SK-N-SH (cell line): ENCODE results near the gene ZNF17. TPM values are rescaled to one million over a fixed set of nuclear protein-coding genes. Genes with fewer than 3 reads are reported as not detected.

ENCODE experiments used
- CTCF ChIA-PET: fragments of 300-600, 350-600 bp; formaldehyde crosslinking; extraction: SDS; loops from one replicate; lab custom pipeline; 2021; lab: Yijun Ruan, JAX
- POLR2A ChIA-PET: fragments of 350-600 bp; sonication (Branson Sonifier 250); formaldehyde crosslinking; extraction: SDS; loops from one replicate; lab custom pipeline; 2020; ENCODE audit warnings: antibody characterized with exemption, inconsistent platforms; lab: Yijun Ruan, JAX
- DNase-seq: peaks from one replicate; pipeline ENCODE4 v3.0.0; 2012
- H2AFZ ChIP-seq: fragments of 200-600 bp; sonication (generic); 2 replicates; pipeline ENCODE4 v1.8.1; 2016; ENCODE audit warnings: antibody characterized with exemption, mild to moderate bottlenecking, low read depth
- H3F3A ChIP-seq: fragments of 200-600 bp; sonication (generic); replicated peaks from 2 replicates; pipeline ENCODE3; 2016; ENCODE audit warnings: antibody characterized with exemption, mild to moderate bottlenecking; ENCODE audit not compliant: insufficient read depth
- H3K27ac ChIP-seq, 2 experiments: fragments of 200-500 bp in 1 of 2; fragments of 200-600 bp in 1 of 2; sonication (Bioruptor generic) in 1 of 2; sonication (generic), shearing (Covaris generic) in 1 of 2; 2 replicates each; pipeline versions ENCODE4 v1.5.1 to v1.6.1; 2014 to 2016; ENCODE audit warnings: low read depth in 2 of 2, inconsistent platforms in 1 of 2, low read length in 1 of 2, mild to moderate bottlenecking in 1 of 2, mixed read lengths in 1 of 2
- H3K27me3 ChIP-seq: fragments of 200-600 bp; sonication (generic), shearing (Covaris generic); 2 replicates; pipeline ENCODE4 v1.6.1; 2016; ENCODE audit warnings: mixed run types; ENCODE audit not compliant: insufficient read depth
- H3K36me3 ChIP-seq, 2 experiments: fragments of 200-500 bp in 1 of 2; fragments of 200-600 bp in 1 of 2; sonication (Bioruptor generic) in 1 of 2; sonication (generic) in 1 of 2; replicated peaks in 1 of 2; 2 replicates each; pipeline versions ENCODE3 to v1.5.1; 2014 to 2016; ENCODE audit warnings: low read length in 1 of 2, mild to moderate bottlenecking in 1 of 2; ENCODE audit not compliant: insufficient read depth in 2 of 2, control insufficient read depth in 1 of 2
- H3K4me1 ChIP-seq, 2 experiments: fragments of 200-500 bp in 1 of 2; fragments of 200-600 bp in 1 of 2; sonication (Bioruptor generic) in 1 of 2; sonication (generic), shearing (Covaris generic) in 1 of 2; 2 replicates each; pipeline versions ENCODE4 v1.5.1 to v1.6.1; 2014 to 2016; ENCODE audit warnings: low read depth in 1 of 2, low read length in 1 of 2, mixed run types in 1 of 2; ENCODE audit not compliant: insufficient read depth in 2 of 2, control insufficient read depth in 1 of 2
- H3K4me2 ChIP-seq: fragments of 200-600 bp; sonication (generic), shearing (Covaris generic); 2 replicates; pipeline ENCODE4 v1.6.1; 2017; ENCODE audit warnings: mixed run types
- H3K4me3 ChIP-seq, 2 experiments: fragments of 200-500 bp in 1 of 2; fragments of 200-600 bp in 1 of 2; sonication (Bioruptor generic) in 1 of 2; sonication (generic), shearing (Covaris generic) in 1 of 2; 2 replicates each; pipeline versions ENCODE4 v1.5.1 to v1.8.1; 2014 to 2016; ENCODE audit warnings: low read depth in 2 of 2, inconsistent platforms in 1 of 2, low read length in 1 of 2, mild to moderate bottlenecking in 1 of 2, mixed read lengths in 1 of 2, moderate library complexity in 1 of 2
- H3K79me2 ChIP-seq: fragments of 200-600 bp; sonication (generic); 2 replicates; pipeline ENCODE4 v1.8.1; 2017; ENCODE audit warnings: mild to moderate bottlenecking; ENCODE audit not compliant: insufficient read depth
- H3K9ac ChIP-seq: fragments of 200-600 bp; sonication (generic); 2 replicates; pipeline ENCODE4 v1.6.1; 2017; ENCODE audit warnings: mixed run types
- H3K9me2 ChIP-seq: fragments of 200-600 bp; sonication (generic); 2 replicates; pipeline ENCODE4 v1.6.1; 2017; ENCODE audit warnings: mixed run types
- H3K9me3 ChIP-seq: fragments of 200-600 bp; sonication (generic); 2 replicates; pipeline ENCODE4 v1.6.1; 2017; ENCODE audit warnings: mixed run types, mild to moderate bottlenecking, moderate library complexity
- H4K20me1 ChIP-seq: fragments of 200-600 bp; sonication (generic); 2 replicates; pipeline ENCODE4 v1.6.1; 2017; ENCODE audit warnings: mild to moderate bottlenecking, mixed run types; ENCODE audit not compliant: insufficient read depth
- CHD2 ChIP-seq: fragments of 150-350 bp; IDR thresholded peaks from 2 replicates; pipeline ENCODE4 v1.6.1; 2018; ENCODE audit warnings: low read length; ENCODE audit not compliant: partially characterized antibody
- ELF1 ChIP-seq: IDR thresholded peaks from 2 replicates; pipeline ENCODE4 v1.4.0; 2012
- GABPA ChIP-seq: IDR thresholded peaks from 2 replicates; pipeline ENCODE4 v1.4.0; 2012; ENCODE audit warnings: low read depth, mild to moderate bottlenecking
- MXI1 ChIP-seq: IDR thresholded peaks from 2 replicates; pipeline ENCODE4 v1.6.1; 2012; ENCODE audit warnings: mild to moderate bottlenecking, low read depth, low read length, improper control_type of control experiment
- SIN3A ChIP-seq: IDR thresholded peaks from 2 replicates; pipeline ENCODE4 v1.6.1; 2012; ENCODE audit warnings: low read depth, mild to moderate bottlenecking, low read length, moderate library complexity, borderline replicate concordance
- TAF1 ChIP-seq: IDR thresholded peaks from 2 replicates; pipeline ENCODE4 v1.6.1; 2012; ENCODE audit warnings: low read depth, mild to moderate bottlenecking, low read length, moderate library complexity, borderline replicate concordance
- TEAD4 ChIP-seq: IDR thresholded peaks from 2 replicates; pipeline ENCODE4 v1.4.0; 2012; ENCODE audit warnings: mild to moderate bottlenecking, borderline replicate concordance; ENCODE audit not compliant: insufficient read depth
- YY1 ChIP-seq: IDR thresholded peaks from 2 replicates; pipeline ENCODE4 v1.4.0; 2012; ENCODE audit warnings: low read depth, mild to moderate bottlenecking
- WGBS: methylation state at CpG from one replicate; pipeline ENCODE4 v1.1.6; 2017; ENCODE audit warnings: low lambda C conversion rate; 5-methylcytosine and 5-hydroxymethylcytosine counted together
- polyA plus RNA-seq, 3 experiments: library from polyadenylated mRNA; depleted of rRNA; stranded (reverse); fragments of >200 nt; gene quantifications; 2 replicates each; pipeline ENCODE4 v1.2.3, GENCODE V29; 2012
- TF ChIP-seq, protein P1 (sequence below): IDR thresholded peaks from 2 replicates; pipeline ENCODE4 v1.4.0; 2012; ENCODE audit warnings: low read depth, borderline replicate concordance
- TF ChIP-seq, protein P2 (sequence below): IDR thresholded peaks from 2 replicates; pipeline ENCODE4; 2012
- TF ChIP-seq, protein P3 (sequence below): IDR thresholded peaks from 2 replicates; pipeline ENCODE4 v1.4.0; 2012; ENCODE audit warnings: low read depth
- TF ChIP-seq, protein P4 (sequence below): IDR thresholded peaks from 2 replicates; pipeline ENCODE4 v1.4.0; 2012; ENCODE audit warnings: low read depth, borderline replicate concordance
- TF ChIP-seq, protein P5 (sequence below): fragments of 150-350 bp; IDR thresholded peaks from 2 replicates; pipeline ENCODE4 v1.6.1; 2017; ENCODE audit warnings: antibody characterized with exemption, low read length, low read depth, borderline replicate concordance
- TF ChIP-seq, protein P6 (sequence below): fragments of 150-350 bp; IDR thresholded peaks from 2 replicates; pipeline ENCODE4 v1.6.1; 2016; ENCODE audit warnings: mild to moderate bottlenecking, low read depth, low read length

The ZNF17 gene
- 3.9 and 5.0 TPM in 2 replicates for polyA plus RNA-seq (2012; rRNA removed)
- 3.5 and 4.4 TPM in 2 replicates for polyA plus RNA-seq (2012; cell fraction: cytosol; rRNA removed)
- polyA plus RNA-seq (2012; cell fraction: nucleus; rRNA removed), result 6.1 and 8.6 TPM in 2 replicates

DNA sequence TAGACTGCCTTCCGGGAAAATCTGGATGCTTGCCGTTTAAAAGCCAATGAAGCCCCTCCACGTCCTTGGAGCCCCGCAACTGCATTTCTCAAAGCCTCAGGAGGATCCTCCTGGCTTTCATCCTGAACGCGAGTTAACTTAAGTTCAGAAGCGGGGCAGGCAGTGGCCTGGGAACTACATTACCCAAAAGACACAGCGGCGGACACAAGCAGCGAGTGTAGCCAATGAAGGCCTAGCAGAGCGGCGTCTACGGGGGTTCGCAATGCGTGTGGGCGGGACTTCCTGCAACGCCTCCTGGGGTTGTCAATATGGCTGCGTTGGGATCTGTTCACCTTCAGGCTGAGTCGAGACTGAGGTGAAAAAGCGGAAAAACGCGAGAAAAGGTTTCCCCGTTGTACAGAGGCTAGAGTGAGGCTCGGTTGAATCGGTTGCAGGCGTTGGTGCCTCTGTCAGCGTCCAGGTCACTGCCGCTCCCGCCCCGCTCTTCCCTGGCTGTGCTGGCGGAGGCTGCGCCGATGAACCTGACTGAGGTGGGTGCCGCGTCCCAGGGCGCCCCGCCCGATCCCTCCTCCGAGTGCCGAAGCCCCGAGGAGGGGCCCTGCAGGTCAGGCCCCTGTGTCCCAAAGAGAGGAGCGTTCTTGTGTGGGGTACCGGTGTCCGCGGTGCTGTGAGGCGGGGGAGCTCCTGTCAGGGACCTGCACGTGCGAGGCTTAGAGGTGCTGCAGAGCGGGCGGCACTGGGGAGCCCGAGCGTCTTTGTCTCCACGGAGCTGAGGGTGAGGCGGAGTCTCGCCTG, at the start of gene ZNF17:
Gene ZNF17, plus strand, starts transcription at position 285 of the 795 bp plus-strand sequence. CDS start 2,455 bp downstream, outside the sequence.
- Histone ChIP-seq H3K9me3 (no peaks in the 10 kb centered on the region), H3K9me2 (no peaks in the 10 kb centered on the region), H2AFZ (peak within 1 kb of the TSS; percentile 74), H3F3A (no peaks in the 10 kb centered on the region), H3K9ac (peak within 1 kb of the TSS; percentile 75), H3K27ac (peak within 1 kb of the TSS in 1 of 2 experiments; percentile 51; a peak in 2 of 4 replicates), H3K36me3 (peaks cover 6 to 11% of the 10 kb centered on the region in 2 experiments), H4K20me1 (no peaks in the 10 kb centered on the region), H3K4me3 (peak within 1 kb of the TSS; percentile 73 to 91), H3K4me1 (peaks cover 0 to 14% of the 10 kb centered on the region in 2 experiments; a peak in 1 of 4 replicates), H3K79me2 (peaks cover 40% of the 10 kb centered on the region), H3K4me2 (peak within 1 kb of the TSS; percentile 98), H3K27me3 (no peaks in the 10 kb centered on the region)
- WGBS, result 1% methylated on average over 36 of the region's 55 CpGs
- peak; percentile 93 for DNase-seq
- CTCF ChIA-PET, result interaction anchor here (1.0 to 1.2 kb wide), 2 partner anchors 59 to 744 kb away, joined by 3 read pairs; no protein-coding TSS in a partner anchor
- TF ChIP-seq TAF1, result peak; percentile 70; the same call in 1 of the 2 replicates
- TF ChIP-seq, protein P1, sequence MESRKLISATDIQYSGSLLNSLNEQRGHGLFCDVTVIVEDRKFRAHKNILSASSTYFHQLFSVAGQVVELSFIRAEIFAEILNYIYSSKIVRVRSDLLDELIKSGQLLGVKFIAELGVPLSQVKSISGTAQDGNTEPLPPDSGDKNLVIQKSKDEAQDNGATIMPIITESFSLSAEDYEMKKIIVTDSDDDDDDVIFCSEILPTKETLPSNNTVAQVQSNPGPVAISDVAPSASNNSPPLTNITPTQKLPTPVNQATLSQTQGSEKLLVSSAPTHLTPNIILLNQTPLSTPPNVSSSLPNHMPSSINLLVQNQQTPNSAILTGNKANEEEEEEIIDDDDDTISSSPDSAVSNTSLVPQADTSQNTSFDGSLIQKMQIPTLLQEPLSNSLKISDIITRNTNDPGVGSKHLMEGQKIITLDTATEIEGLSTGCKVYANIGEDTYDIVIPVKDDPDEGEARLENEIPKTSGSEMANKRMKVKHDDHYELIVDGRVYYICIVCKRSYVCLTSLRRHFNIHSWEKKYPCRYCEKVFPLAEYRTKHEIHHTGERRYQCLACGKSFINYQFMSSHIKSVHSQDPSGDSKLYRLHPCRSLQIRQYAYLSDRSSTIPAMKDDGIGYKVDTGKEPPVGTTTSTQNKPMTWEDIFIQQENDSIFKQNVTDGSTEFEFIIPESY, result peak; percentile 64; the same call in 1 of the 2 replicates
- no peak for TF ChIP-seq SIN3A
- TF ChIP-seq TEAD4, result no peak
- TF ChIP-seq, protein P2, sequence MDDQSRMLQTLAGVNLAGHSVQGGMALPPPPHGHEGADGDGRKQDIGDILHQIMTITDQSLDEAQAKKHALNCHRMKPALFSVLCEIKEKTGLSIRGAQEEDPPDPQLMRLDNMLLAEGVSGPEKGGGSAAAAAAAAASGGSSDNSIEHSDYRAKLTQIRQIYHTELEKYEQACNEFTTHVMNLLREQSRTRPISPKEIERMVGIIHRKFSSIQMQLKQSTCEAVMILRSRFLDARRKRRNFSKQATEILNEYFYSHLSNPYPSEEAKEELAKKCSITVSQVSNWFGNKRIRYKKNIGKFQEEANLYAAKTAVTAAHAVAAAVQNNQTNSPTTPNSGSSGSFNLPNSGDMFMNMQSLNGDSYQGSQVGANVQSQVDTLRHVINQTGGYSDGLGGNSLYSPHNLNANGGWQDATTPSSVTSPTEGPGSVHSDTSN, result peak; percentile 99
- TF ChIP-seq MXI1, result peak; percentile 84
- TF ChIP-seq, protein P3, sequence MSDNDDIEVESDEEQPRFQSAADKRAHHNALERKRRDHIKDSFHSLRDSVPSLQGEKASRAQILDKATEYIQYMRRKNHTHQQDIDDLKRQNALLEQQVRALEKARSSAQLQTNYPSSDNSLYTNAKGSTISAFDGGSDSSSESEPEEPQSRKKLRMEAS, result 0 out of 2 replicates have a peak, but pooled peaks have one; percentile 17
- TF ChIP-seq, protein P4, sequence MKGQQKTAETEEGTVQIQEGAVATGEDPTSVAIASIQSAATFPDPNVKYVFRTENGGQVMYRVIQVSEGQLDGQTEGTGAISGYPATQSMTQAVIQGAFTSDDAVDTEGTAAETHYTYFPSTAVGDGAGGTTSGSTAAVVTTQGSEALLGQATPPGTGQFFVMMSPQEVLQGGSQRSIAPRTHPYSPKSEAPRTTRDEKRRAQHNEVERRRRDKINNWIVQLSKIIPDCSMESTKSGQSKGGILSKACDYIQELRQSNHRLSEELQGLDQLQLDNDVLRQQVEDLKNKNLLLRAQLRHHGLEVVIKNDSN, result peak; percentile 26; the same call in 1 of the 2 replicates
- TF ChIP-seq, protein P5, sequence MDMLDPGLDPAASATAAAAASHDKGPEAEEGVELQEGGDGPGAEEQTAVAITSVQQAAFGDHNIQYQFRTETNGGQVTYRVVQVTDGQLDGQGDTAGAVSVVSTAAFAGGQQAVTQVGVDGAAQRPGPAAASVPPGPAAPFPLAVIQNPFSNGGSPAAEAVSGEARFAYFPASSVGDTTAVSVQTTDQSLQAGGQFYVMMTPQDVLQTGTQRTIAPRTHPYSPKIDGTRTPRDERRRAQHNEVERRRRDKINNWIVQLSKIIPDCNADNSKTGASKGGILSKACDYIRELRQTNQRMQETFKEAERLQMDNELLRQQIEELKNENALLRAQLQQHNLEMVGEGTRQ, result no peak
- peak; percentile 93 for TF ChIP-seq CHD2
- TF ChIP-seq YY1, result peak; percentile 96
- TF ChIP-seq, protein P6, sequence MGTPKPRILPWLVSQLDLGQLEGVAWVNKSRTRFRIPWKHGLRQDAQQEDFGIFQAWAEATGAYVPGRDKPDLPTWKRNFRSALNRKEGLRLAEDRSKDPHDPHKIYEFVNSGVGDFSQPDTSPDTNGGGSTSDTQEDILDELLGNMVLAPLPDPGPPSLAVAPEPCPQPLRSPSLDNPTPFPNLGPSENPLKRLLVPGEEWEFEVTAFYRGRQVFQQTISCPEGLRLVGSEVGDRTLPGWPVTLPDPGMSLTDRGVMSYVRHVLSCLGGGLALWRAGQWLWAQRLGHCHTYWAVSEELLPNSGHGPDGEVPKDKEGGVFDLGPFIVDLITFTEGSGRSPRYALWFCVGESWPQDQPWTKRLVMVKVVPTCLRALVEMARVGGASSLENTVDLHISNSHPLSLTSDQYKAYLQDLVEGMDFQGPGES, result peak; percentile 59; the same call in 1 of the 2 replicates
- TF ChIP-seq ELF1, result peak; percentile 43; the same call in 1 of the 2 replicates
- peak; percentile 94 for TF ChIP-seq GABPA
- POLR2A ChIA-PET, result interaction anchor here (0.6 kb wide), 1 partner anchor 26 kb away, joined by 3 read pairs; no protein-coding TSS in a partner anchor
